K562 (cell line): ENCODE data around the gene COL26A1. TPM values are rescaled to one million over a fixed set of nuclear protein-coding genes. Genes with fewer than 3 reads are reported as not detected.

Experiments used
- ATAC-seq: fragments of 200-7000 bp; cut with Tn5 transposase; 3 replicates; pipeline ENCODE4 v1.9.1; 2020; ENCODE audit warnings: moderate library complexity
- BruUV-seq: library from RNA; stranded (reverse); fragments of 400-500 nt; replicated peaks from 2 replicates; lab custom pipeline; 2021; lab: Mats Ljungman, UMichigan
- CTCF ChIA-PET: fragments of 300-600 bp; formaldehyde crosslinking; extraction: SDS; loops from one replicate; lab custom pipeline; 2021; ENCODE audit warnings: low intra/inter-chr PET ratio; lab: Yijun Ruan, JAX
- POLR2A ChIA-PET: fragments of 300-600, 350-650 bp; sonication (Branson Sonifier 250); formaldehyde crosslinking; extraction: SDS; loops from one replicate; lab custom pipeline; 2021; ENCODE audit warnings: antibody characterized with exemption, inconsistent platforms; lab: Yijun Ruan, JAX
- DNase-seq, 4 experiments: peaks; one replicate each; pipeline versions ENCODE4 v3.0.0 to v3.0.0-alpha.2; 2011 to 2018; ENCODE audit warnings: low spot score in 3 of 4, mixed read lengths in 3 of 4; ENCODE audit errors: extremely low read depth in 1 of 4
- FAIRE-seq: peaks from 2 replicates; lab custom pipeline; 2011; peaks lifted over from hg19 to GRCh38; lab: Jason Lieb, UNC
- H2AFZ ChIP-seq: 2 replicates; pipeline ENCODE4 v1.6.0; 2011; ENCODE audit warnings: low read depth, low read length, control low read depth, inconsistent platforms
- H3K27ac ChIP-seq: fragments of 200-600 bp; 3 replicates; pipeline ENCODE4 v1.8.0; 2011; ENCODE audit warnings: low read depth, mild to moderate bottlenecking, control low read depth, inconsistent platforms, low read length, moderate library complexity, mixed read lengths; ENCODE audit errors: extremely low read depth
- H3K27me3 ChIP-seq, 2 experiments: fragments of 300-600 bp in 1 of 2; 2 replicates in 1 of 2; 3 replicates in 1 of 2; pipeline versions ENCODE4 v1.6.0 to v1.8.0; 2011; ENCODE audit warnings: inconsistent platforms in 2 of 2, low read length in 2 of 2, mild to moderate bottlenecking in 1 of 2, mixed read lengths in 1 of 2, moderate library complexity in 1 of 2; ENCODE audit not compliant: control insufficient read depth in 2 of 2, insufficient read depth in 2 of 2
- H3K36me3 ChIP-seq: fragments of 300-600 bp; 3 replicates; pipeline ENCODE4 v1.8.0; 2011; ENCODE audit warnings: mild to moderate bottlenecking, low read length, inconsistent platforms; ENCODE audit not compliant: control insufficient read depth, insufficient read depth
- H3K4me1 ChIP-seq, 2 experiments: fragments of 200-600 bp in 1 of 2; replicated peaks in 1 of 2; 2 replicates in 1 of 2; 3 replicates in 1 of 2; pipeline versions ENCODE4 v1.5.1 to v1.8.0; 2011; ENCODE audit warnings: inconsistent platforms in 2 of 2, low read length in 2 of 2, mild to moderate bottlenecking in 1 of 2, mixed read lengths in 1 of 2, moderate library complexity in 1 of 2; ENCODE audit not compliant: control insufficient read depth in 2 of 2, insufficient read depth in 2 of 2
- H3K4me2 ChIP-seq: 2 replicates; pipeline ENCODE4 v1.6.1; 2011; ENCODE audit warnings: low read length, control low read depth, inconsistent platforms, mixed read lengths; ENCODE audit not compliant: insufficient read depth
- H3K4me3 ChIP-seq: fragments of 200-600 bp; sonication (generic), shearing (Covaris generic); 2 replicates; pipeline ENCODE4 v1.5.1; 2016; ENCODE audit warnings: control low read depth, inconsistent platforms
- H3K79me2 ChIP-seq: fragments of 200-600 bp; 3 replicates; pipeline ENCODE4 v1.8.0; 2011; ENCODE audit warnings: low read length, inconsistent platforms; ENCODE audit not compliant: control insufficient read depth, insufficient read depth
- H3K9ac ChIP-seq, 2 experiments: 2 replicates each; pipeline versions ENCODE4 v1.6.0 to v1.6.1; 2011; ENCODE audit warnings: low read depth in 2 of 2, low read length in 2 of 2, control low read depth in 1 of 2, inconsistent platforms in 1 of 2, mild to moderate bottlenecking in 1 of 2, mixed read lengths in 1 of 2; ENCODE audit not compliant: insufficient read depth in 1 of 2
- H3K9me1 ChIP-seq: one replicate; pipeline ENCODE4 v1.6.0; 2011; ENCODE audit warnings: inconsistent platforms, mild to moderate bottlenecking, low read length, moderate library complexity; ENCODE audit not compliant: control insufficient read depth, insufficient read depth
- H3K9me3 ChIP-seq: replicated peaks from 2 replicates; pipeline ENCODE4 v1.5.1; 2011; ENCODE audit warnings: low read depth, low read length, inconsistent platforms; ENCODE audit not compliant: control insufficient read depth, insufficient read depth
- H4K20me1 ChIP-seq: replicated peaks from 2 replicates; pipeline ENCODE4 v1.6.1; 2011; ENCODE audit warnings: low read length, inconsistent platforms, mixed read lengths; ENCODE audit not compliant: control insufficient read depth, insufficient read depth
- ADNP ChIP-seq: fragments of 200-800 bp; sonication (Bioruptor generic); IDR thresholded peaks from 2 replicates; pipeline ENCODE4 v1.6.1; 2016; ENCODE audit warnings: missing genetic modification characterization, missing compliant biosample characterization
- BCOR ChIP-seq: fragments of 450-650 bp; IDR thresholded peaks from 2 replicates; pipeline ENCODE4 v1.6.1; 2016
- CTCF ChIP-seq, 3 experiments: IDR thresholded peaks in 2 of 3; conservative IDR thresholded peaks in 1 of 3; 2 replicates each; pipeline ENCODE4 v1.5.1; 2011 to 2012; ENCODE audit warnings: low read length in 3 of 3, mild to moderate bottlenecking in 3 of 3, control low read depth in 2 of 3, improper control_type of control experiment in 1 of 3, inconsistent platforms in 1 of 3, low read depth in 1 of 3, mixed read lengths in 1 of 3, moderate library complexity in 1 of 3; ENCODE audit not compliant: insufficient read depth in 2 of 3
- CXXC5 ChIP-seq: fragments of 250-450 bp; sonication (Bioruptor Pico); IDR thresholded peaks from 2 replicates; pipeline ENCODE4 v1.8.0; 2022; ENCODE audit warnings: inconsistent platforms, mild to moderate bottlenecking, moderate library complexity
- NCOA1 ChIP-seq: fragments of 450-650 bp; IDR thresholded peaks from 2 replicates; pipeline ENCODE4 v1.6.1; 2016; ENCODE audit warnings: low read depth
- POLR2AphosphoS5 ChIP-seq: IDR thresholded peaks from 2 replicates; pipeline ENCODE4 v1.6.1; 2011; ENCODE audit warnings: mild to moderate bottlenecking, low read depth, low read length, moderate library complexity; ENCODE audit not compliant: control insufficient read depth, insufficient read depth
- SIN3A ChIP-seq, 2 experiments: fragments of 150-350 bp in 1 of 2; IDR thresholded peaks; 2 replicates each; pipeline ENCODE4 v1.6.1; 2011 to 2016; ENCODE audit warnings: borderline replicate concordance in 2 of 2, low read depth in 2 of 2, low read length in 2 of 2, mild to moderate bottlenecking in 2 of 2, moderate library complexity in 2 of 2; ENCODE audit not compliant: control insufficient read depth in 1 of 2
- STAG1 ChIP-seq: sonication (generic); formaldehyde crosslinking; IDR thresholded peaks from 2 replicates; pipeline ENCODE4 v1.5.0; 2020; ENCODE audit warnings: missing genetic modification reagents, borderline replicate concordance
- ZNF121 ChIP-seq: sonication (generic); formaldehyde crosslinking; conservative IDR thresholded peaks from 2 replicates; pipeline ENCODE4 v1.8.0; 2022; ENCODE audit warnings: missing genetic modification reagents
- ZNF146 ChIP-seq: IDR thresholded peaks from one replicate; pipeline ENCODE4 v1.6.1; 2018; ENCODE audit warnings: missing compliant biosample characterization; ENCODE audit not compliant: unreplicated experiment
- ZNF512 ChIP-seq: IDR thresholded peaks from 2 replicates; pipeline ENCODE4 v1.6.1; 2016; ENCODE audit warnings: missing genetic modification characterization, missing compliant biosample characterization
- ZNF717 ChIP-seq: fragments of 250-450 bp; sonication (Bioruptor Pico); IDR thresholded peaks from 2 replicates; pipeline ENCODE4 v1.5.0; 2021
- WGBS: fragments of 100-300 bp; shearing (Covaris generic); methylation state at CpG from one replicate; pipeline ENCODE4 v1.1.6; 2016; ENCODE audit warnings: low coverage, mixed read lengths; ENCODE audit not compliant: insufficient coverage; ENCODE audit errors: missing lambda C conversion rate; 5-methylcytosine and 5-hydroxymethylcytosine counted together
- in situ Hi-C: fragments of 300-500 bp; cut with MboI; formaldehyde crosslinking; loops from 4 replicates; pipeline ENCODE4 v1.15.0; 2018; ENCODE audit warnings: inconsistent platforms, mixed read lengths
- intact Hi-C: fragments of 100-400 bp; cut with micrococcal nuclease; formaldehyde crosslinking; loops from 2 replicates; pipeline ENCODE4 v1.14.2; 2022
- polyA plus RNA-seq, 8 experiments: library from polyadenylated mRNA; depleted of rRNA in 4 of 8; stranded (reverse) in 5 of 8; unstranded in 3 of 8; fragments of >200 nt; fragmentation: Nextera tagmentation in 2 of 8; fragmentation: Illumina TruSeq in 1 of 8; extraction: Ambion mirVana in 2 of 8; extraction: Trizol in 1 of 8; gene quantifications; 2 replicates each; pipeline versions ENCODE4 v1.2.1 to v1.2.3, GENCODE V29; 2011 to 2014; ENCODE audit warnings: inconsistent platforms in 1 of 8, missing spikeins in 1 of 8
- total RNA-seq, 7 experiments: library from RNA; depleted of rRNA in 6 of 7; stranded (reverse); fragments of >200 nt in 6 of 7; fragmentation: Illumina TruSeq in 2 of 7; extraction: Trizol in 2 of 7; gene quantifications; 2 replicates each; pipeline versions ENCODE4 v1.2.1 to v1.2.3, GENCODE V29; 2011 to 2021; ENCODE audit warnings: low replicate concordance in 1 of 7

COL26A1 gene
- total and polyA plus RNA-seq, 9 of the 15 experiments (the other 6 are each of a cell fraction or from before 2014, with no cell fraction given): 0.04 to 0.39 (median 0.07) TPM; not detected in 5

GRCh38 chr7:101397243-101397642, 34.6 kb downstream of the COL26A1 start:
- intact Hi-C loops: no loop called here
- ATAC-seq: no peak
- no peak for DNase-seq
- no peak overlapping the region for H3K27ac ChIP-seq
- no TSS peak for BruUV-seq
- H4K20me1 ChIP-seq: peaks cover 13% of the 10 kb centered on the region; the same call in 1 of the 2 replicates
- H3K27me3 ChIP-seq: peaks cover 22 to 48% of the 10 kb centered on the region in 2 experiments; a peak in 4 of 5 replicates
- in situ Hi-C loops: no loop called here
- H3K9me3 ChIP-seq: no peaks in the 10 kb centered on the region
- H3K4me3 ChIP-seq: no peak overlapping the region
- POLR2A ChIA-PET: interaction anchor here (0.6 kb wide), 1 partner anchor 106 kb away, joined by 3 read pairs; no protein-coding TSS in a partner anchor
- no peaks in the 10 kb centered on the region for H3K4me1 ChIP-seq
- no peak overlapping the region for H2AFZ ChIP-seq
- no peak overlapping the region for H3K4me2 ChIP-seq
- H3K36me3 ChIP-seq: no peaks in the 10 kb centered on the region
- CTCF ChIA-PET: no interaction called here
- H3K9me1 ChIP-seq: no peaks in the 10 kb centered on the region
- H3K9ac ChIP-seq: no peak overlapping the region
- TF ChIP-seq ZNF512 (tag) (peak; percentile 81), SIN3A (IDR thresholded peaks at IDR 0.05; ENCODE audit: borderline replicate concordance in 2 of 2, control insufficient read depth in 1 of 2, low read depth in 2 of 2, low read length in 2 of 2) (no peak)
- FAIRE-seq: no peak
- no peaks in the 10 kb centered on the region for H3K79me2 ChIP-seq

GRCh38 chr7:101397770-101398324, 35.2 kb downstream of the COL26A1 start:
- H3K4me1 ChIP-seq: no peaks in the 10 kb centered on the region
- H3K9ac ChIP-seq: no peak overlapping the region
- ChIA-PET POLR2A (interaction anchor here (0.6 kb wide), 1 partner anchor 107 kb away, joined by 3 read pairs; no protein-coding TSS in a partner anchor), CTCF (no interaction called here)
- ATAC-seq (no peak), FAIRE-seq (no peak), DNase-seq (peak in 1 of 4 experiments; percentile 13)
- intact Hi-C loops (no loop called here), in situ Hi-C loops (no loop called here)
- 0% methylated on average over 1 of the region's 1 CpG for WGBS
- no peaks in the 10 kb centered on the region for H3K9me1 ChIP-seq
- no peaks in the 10 kb centered on the region for H3K79me2 ChIP-seq
- H3K4me2 ChIP-seq: no peak overlapping the region
- H3K9me3 ChIP-seq: no peaks in the 10 kb centered on the region
- H3K4me3 ChIP-seq: no peak overlapping the region
- peaks cover 13% of the 10 kb centered on the region; the same call in 1 of the 2 replicates for H4K20me1 ChIP-seq
- H3K27ac ChIP-seq: no peak overlapping the region
- no TSS peak for BruUV-seq
- no peak overlapping the region for H2AFZ ChIP-seq
- H3K36me3 ChIP-seq: no peaks in the 10 kb centered on the region
- H3K27me3 ChIP-seq: peaks cover 23 to 50% of the 10 kb centered on the region in 2 experiments; a peak in 4 of 5 replicates
- TF ChIP-seq STAG1 (CRISPR knock-in tag): no peak
- no peak for TF ChIP-seq CXXC5
- TF ChIP-seq POLR2AphosphoS5: no peak
- TF ChIP-seq ZNF717 (CRISPR knock-in tag): no peak
- no peak for TF ChIP-seq ZNF121
- 0 out of 2 replicates have a peak, but pooled peaks have one; percentile 15 for TF ChIP-seq ADNP (tag)
- TF ChIP-seq BCOR: peak; percentile 37; the same call in 1 of the 2 replicates
- TF ChIP-seq ZNF146 (CRISPR knock-in tag): peak; percentile 99
- TF ChIP-seq NCOA1: no peak
- TF ChIP-seq CTCF (IDR thresholded peaks at IDR 0.05 in 2 of 3, conservative IDR thresholded peaks at IDR 0.05 in 1 of 3; ENCODE audit: insufficient read depth in 2 of 3, low read depth in 1 of 3, low read length in 3 of 3): 0 out of 6 replicates have a peak, but pooled peaks of 1 of the 3 experiments have one; percentile 13
